Activated naive CD4-positive, alpha-beta T cell treated with anti-CD3 and anti-CD28 coated beads for 36 hours (primary cell): ENCODE measurements around the gene TTLL6. TPM values are rescaled to one million over a fixed set of nuclear protein-coding genes. Genes with fewer than 3 reads are reported as not detected.

Source experiments
- CTCF ChIA-PET: fragments of 350-600 bp; sonication (Branson Sonifier 250); formaldehyde crosslinking; loops from one replicate; lab custom pipeline; 2021; ENCODE audit warnings: antibody characterized with exemption; lab: Charles Lee
- DNase-seq: peaks from one replicate; pipeline ENCODE4 v3.0.0-alpha.2; 2020
- H3K27ac Mint-ChIP-seq: one replicate; pipeline ENCODE4 v1.8.0; 2021; ENCODE audit warnings: mild to moderate bottlenecking, mixed read lengths
- H3K27me3 Mint-ChIP-seq: one replicate; pipeline ENCODE4 v1.8.0; 2021; ENCODE audit warnings: low read depth, mixed read lengths
- H3K36me3 Mint-ChIP-seq: one replicate; pipeline ENCODE4 v1.8.0; 2021; ENCODE audit warnings: low read depth, mixed read lengths
- H3K4me1 Mint-ChIP-seq: one replicate; pipeline ENCODE4 v1.8.0; 2021; ENCODE audit warnings: low read depth, mixed read lengths
- H3K4me3 Mint-ChIP-seq: one replicate; pipeline ENCODE4 v1.8.0; 2021; ENCODE audit warnings: mild to moderate bottlenecking, moderate library complexity, mixed read lengths
- H3K9me3 Mint-ChIP-seq: one replicate; pipeline ENCODE4 v1.8.0; 2021; ENCODE audit warnings: mixed read lengths
- intact Hi-C: fragments of 100-400 bp; cut with micrococcal nuclease; formaldehyde crosslinking; loops from one replicate; pipeline ENCODE4 v1.15.1; 2023
- total RNA-seq, 2 experiments: library from RNA; stranded (reverse); gene quantifications; one replicate each; pipeline ENCODE4 v1.2.3, GENCODE V29; 2021

The TTLL6 gene
- total RNA-seq, 2 experiments from 2014 or later: not detected

DNA sequence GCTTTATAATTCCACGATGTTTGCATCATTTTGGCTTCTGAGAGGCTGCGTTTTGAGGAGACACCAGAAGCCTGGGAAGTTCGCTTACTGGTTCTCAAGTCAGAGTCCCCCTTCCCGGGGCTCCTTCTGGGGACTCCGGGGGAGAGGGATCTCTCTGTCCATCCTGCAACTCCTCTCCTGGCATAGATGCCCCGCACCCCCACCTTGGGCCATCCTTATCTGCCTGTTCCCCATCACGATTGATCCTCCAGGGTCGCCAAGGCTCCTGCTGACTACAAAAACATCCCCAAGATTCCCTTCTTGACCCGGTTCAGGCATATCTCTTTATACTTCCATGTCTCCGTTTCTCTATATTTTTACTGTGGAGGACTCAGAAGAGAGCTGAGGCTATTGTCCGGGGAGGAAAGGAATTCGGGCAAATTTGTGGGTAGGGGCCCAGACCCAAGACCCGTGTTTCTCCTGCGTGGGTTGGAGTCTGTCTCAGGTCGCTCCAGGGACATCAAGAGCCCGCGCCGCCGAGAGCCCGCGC, 70.0 kb downstream of the TTLL6 start:
- DNase-seq: no peak
- intact Hi-C loops: no loop called here
- no peak overlapping the region for H3K4me3 Mint-ChIP-seq
- H3K36me3 Mint-ChIP-seq: no peaks in the 10 kb centered on the region
- H3K4me1 Mint-ChIP-seq: peaks cover 6% of the 10 kb centered on the region
- CTCF ChIA-PET: no interaction called here
- H3K9me3 Mint-ChIP-seq: no peaks in the 10 kb centered on the region
- no peak overlapping the region for H3K27ac Mint-ChIP-seq
- H3K27me3 Mint-ChIP-seq: peaks cover 84% of the 10 kb centered on the region

DNA sequence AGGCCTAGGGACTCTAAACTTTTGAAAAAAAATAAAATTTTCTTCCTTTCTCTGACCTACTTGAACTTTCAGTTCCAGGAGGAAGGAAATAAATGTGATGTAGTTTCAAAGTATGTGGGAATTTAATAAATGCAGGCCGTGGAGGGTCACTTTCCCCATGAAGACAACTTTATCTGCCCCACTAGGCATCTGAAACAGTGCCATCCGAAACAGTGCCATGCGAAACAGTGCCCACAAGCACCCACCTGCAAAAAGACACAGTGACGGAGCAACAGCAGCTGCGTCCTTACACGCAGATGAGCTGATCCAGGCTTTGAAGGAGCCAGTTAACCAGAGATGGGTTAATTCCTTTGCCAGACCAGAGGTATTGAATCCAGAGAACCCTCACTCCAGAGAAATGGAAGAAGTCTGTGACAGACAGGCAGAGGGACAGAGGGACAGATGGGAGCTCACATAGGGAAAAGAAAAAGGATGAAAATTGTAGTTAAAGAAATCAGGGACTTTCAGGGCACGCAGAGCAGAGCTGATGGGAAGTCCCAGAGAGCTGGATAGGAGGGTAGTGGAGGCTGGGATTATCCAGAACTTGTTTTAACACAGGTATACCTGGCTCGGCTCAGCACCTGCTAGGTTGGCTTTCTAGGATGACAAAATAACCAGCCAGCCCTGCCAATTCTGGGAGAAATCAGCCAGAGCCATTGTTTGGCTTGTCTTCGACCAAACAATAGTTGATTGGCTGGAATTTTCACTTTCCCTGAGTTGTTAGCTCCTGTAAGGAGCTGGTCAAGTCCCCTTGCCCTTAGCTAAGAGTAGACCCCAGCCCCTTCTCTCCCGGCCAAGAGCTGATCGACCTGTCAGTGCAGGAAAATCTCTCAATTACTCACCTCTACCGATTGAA, 71.4 kb downstream of the TTLL6 start:
- Mint-ChIP-seq H3K27me3 (peaks cover 83% of the 10 kb centered on the region), H3K9me3 (no peaks in the 10 kb centered on the region), H3K36me3 (no peaks in the 10 kb centered on the region), H3K4me3 (no peak overlapping the region), H3K27ac (no peak overlapping the region), H3K4me1 (peaks cover 6% of the 10 kb centered on the region)
- intact Hi-C loops: no loop called here
- CTCF ChIA-PET: interaction anchor here (0.6 to 1.4 kb wide), 5 partner anchors 20 to 133 kb away, joined by 3 to 10 read pairs (median 3); partner anchors contain the start of gene PRAC2
- no peak for DNase-seq

DNA sequence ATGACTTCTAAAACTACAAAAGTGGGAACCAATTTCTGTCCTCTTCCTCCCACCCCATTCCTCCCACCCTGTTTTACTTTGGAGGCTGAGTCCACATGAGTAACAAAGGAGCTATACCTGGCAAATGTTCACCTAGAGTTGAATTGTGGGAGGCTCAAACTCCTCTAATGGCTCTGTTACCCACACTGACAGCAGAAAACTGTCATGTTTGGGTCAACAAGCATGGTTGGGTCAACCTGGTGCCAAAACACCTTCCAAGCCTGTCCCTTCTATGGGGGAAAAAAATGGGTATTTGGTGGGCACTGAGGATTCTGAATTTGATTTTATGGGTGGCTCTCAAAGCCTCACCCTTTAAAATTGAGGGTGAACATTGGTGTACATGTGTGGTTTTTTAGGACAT, 76.5 kb downstream of the TTLL6 start:
- CTCF ChIA-PET: no interaction called here
- no peaks in the 10 kb centered on the region for H3K9me3 Mint-ChIP-seq
- H3K4me1 Mint-ChIP-seq: peaks cover 10% of the 10 kb centered on the region
- intact Hi-C loops: no loop called here
- DNase-seq: no peak
- peaks cover 84% of the 10 kb centered on the region for H3K27me3 Mint-ChIP-seq
- H3K4me3 Mint-ChIP-seq: no peak overlapping the region
- H3K36me3 Mint-ChIP-seq: no peaks in the 10 kb centered on the region
- no peak overlapping the region for H3K27ac Mint-ChIP-seq

DNA sequence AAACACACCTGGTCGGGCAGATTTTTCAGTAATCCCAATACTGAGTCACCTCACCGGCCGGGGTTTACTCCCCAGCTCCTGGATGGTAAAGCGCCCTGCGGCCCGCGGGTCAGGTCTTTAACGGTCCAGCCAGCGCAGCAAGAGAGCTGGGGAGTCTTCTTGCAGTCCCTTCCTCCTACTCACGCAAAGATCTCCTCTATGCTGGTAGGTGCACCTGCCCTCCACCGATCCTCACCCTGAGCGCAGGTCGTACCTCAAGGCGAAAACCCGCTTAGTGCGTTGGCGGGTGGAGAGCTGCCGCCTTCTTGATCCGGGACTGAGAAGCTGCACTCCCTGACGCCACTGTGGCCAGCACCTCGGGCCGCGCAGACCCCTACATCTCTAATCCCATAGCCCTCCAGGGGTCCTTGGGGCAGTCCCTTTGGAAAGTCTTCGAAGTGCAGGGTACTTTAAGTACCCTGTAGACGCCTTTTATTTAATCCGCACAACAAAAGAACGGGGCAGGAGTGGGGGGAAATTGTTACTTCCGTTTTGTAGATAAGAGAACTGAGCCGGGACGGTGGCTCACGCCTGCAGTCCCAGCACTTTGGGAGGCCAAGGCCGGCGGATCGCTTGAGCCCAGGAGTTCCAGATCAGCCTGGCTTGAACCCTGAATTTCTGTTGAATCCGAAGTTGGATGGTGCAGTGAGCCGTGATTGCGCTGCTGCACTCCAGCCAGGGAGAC, 78.1 kb downstream of the TTLL6 start:
- Mint-ChIP-seq H3K9me3 (no peaks in the 10 kb centered on the region), H3K36me3 (no peaks in the 10 kb centered on the region), H3K27me3 (peaks cover 89% of the 10 kb centered on the region), H3K4me3 (peak overlapping the region; percentile 41), H3K27ac (no peak overlapping the region), H3K4me1 (peaks cover 13% of the 10 kb centered on the region)
- no peak for DNase-seq
- CTCF ChIA-PET: interaction anchor here (1.8 kb wide), 1 partner anchor 15 kb away, joined by 10 read pairs; the partner anchor contains the start of genes PRAC1 and PRAC2
- intact Hi-C loops: no loop called here

DNA sequence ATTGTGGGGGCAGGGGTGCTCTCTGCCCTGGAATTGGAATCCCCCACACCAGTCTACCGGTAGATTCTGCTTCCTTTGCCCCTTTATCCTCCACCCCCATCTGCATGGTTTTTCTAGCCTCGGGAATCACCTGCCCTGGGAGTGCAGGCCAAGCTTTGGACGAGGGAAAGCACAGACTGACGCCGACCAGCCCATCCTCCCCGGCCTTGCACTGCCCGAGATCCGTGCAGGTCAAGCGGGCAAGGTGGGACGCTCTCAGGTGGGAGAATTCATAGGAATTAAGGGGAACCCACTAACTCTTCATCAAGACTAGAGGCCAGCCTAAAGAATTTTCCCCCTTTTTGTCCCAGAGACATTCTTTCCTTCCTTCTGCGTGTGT, 78.6 kb downstream of the TTLL6 start:
- H3K9me3 Mint-ChIP-seq: no peaks in the 10 kb centered on the region
- no peak overlapping the region for H3K4me3 Mint-ChIP-seq
- H3K4me1 Mint-ChIP-seq: peaks cover 19% of the 10 kb centered on the region
- no peak for DNase-seq
- no peak overlapping the region for H3K27ac Mint-ChIP-seq
- H3K36me3 Mint-ChIP-seq: no peaks in the 10 kb centered on the region
- peaks cover 89% of the 10 kb centered on the region for H3K27me3 Mint-ChIP-seq
- intact Hi-C loops: no loop called here
- CTCF ChIA-PET: interaction anchor here (0.6 to 1.8 kb wide), 2 partner anchors 15 to 76 kb away, joined by 3 to 10 read pairs; partner anchors contain the start of genes PRAC1 and PRAC2

DNA sequence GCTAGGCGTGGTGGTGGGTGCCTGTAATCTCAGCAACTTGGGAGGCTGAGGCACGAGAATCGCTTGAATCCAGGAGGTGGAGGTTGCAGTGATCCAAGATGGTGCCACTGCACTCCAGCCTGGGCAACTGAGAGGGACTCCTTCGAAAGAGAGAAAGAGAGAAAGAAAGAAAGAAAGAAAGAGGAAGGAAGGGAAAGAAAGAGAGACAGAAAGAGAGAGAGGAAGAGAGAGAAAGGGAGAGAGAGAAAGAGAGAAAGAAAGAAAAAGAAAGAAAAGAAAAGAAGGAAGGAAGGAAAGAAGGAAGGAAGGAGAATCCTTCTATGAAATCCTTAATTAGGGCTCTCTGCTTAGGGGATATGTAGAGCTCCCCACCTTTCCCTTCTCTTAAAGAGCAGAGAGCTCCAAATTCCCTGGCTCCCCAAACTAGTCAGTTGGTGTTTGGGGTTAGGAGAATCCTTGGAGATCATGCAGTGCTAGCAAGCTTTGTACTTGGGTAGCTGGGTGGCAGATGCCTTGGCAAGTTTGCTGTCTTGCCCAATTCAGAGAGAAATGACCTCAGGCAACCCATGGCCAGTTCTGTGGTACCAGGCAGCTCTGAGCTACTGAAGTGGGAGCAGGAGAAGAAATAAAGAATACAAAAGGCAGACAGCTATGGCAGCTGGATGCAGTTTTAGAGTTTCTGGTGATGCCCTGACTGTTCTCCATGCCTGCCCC, 79.5 kb downstream of the TTLL6 start:
- Mint-ChIP-seq H3K27me3 (peaks cover 86% of the 10 kb centered on the region), H3K9me3 (no peaks in the 10 kb centered on the region), H3K36me3 (no peaks in the 10 kb centered on the region), H3K27ac (no peak overlapping the region), H3K4me3 (no peak overlapping the region), H3K4me1 (peaks cover 25% of the 10 kb centered on the region)
- intact Hi-C loops: no loop called here
- no peak for DNase-seq
- CTCF ChIA-PET: interaction anchor here (0.6 to 1.8 kb wide), 3 partner anchors 14 to 142 kb away, joined by 3 to 10 read pairs (median 4); partner anchors contain the start of genes PRAC1 and PRAC2

DNA sequence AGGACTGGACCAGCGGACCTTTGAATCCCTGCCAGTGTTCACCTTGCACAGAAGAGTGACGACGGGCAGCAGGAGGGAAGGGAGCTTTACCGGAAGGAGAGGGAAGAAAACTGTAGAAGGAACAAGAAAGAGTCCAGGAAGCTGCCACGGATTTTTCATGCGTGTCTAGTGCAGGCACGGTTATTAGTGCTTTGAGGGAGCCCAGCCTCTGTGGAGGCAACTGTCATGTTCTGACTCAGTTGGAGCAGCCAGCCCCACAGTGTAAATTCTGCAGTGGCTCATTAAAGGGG, 82.0 kb downstream of the TTLL6 start:
- no peak for DNase-seq

DNA sequence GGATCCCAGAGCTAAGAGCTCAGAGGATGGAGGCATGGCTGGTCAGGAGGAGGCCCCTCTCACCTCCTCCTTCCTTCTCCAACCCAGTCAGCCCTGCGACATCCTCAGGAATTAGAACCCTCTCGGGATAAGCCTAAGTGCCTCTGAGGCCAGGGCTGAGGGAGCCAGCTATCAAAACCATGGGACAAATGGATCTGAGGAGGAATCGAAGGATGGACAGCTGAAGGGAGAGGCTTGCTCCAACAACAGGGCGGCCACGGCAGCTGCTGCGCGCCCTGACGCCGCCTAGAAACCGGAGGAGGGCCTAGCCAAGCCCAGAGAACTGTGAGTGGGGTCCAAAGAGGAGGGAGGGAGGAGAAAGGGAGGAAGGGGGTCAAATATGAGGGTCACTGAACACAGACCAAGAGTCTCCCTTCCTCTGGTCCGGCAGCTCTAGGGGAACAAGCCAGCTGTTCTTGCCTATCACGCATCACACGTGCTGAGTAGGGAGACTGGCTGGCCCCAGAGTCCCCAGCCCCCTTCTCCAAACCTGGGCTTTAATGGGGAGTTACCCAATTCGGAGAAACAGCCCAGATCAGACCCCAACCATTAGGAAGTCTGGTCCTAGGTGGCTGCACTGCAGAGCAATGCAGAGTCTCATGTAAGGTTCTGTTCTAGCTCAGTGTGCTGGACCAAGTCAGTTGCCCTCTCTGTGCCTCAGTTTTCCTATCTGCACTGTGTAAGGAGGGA, 82.5 kb downstream of the TTLL6 start:
- DNase-seq: no peak
- Mint-ChIP-seq H3K27ac (no peak overlapping the region), H3K9me3 (no peaks in the 10 kb centered on the region), H3K4me3 (no peak overlapping the region), H3K4me1 (peaks cover 26% of the 10 kb centered on the region), H3K36me3 (no peaks in the 10 kb centered on the region), H3K27me3 (peaks cover 82% of the 10 kb centered on the region)
- CTCF ChIA-PET: interaction anchor here (0.6 to 2.7 kb wide), 5 partner anchors 10 to 597 kb away, joined by 3 to 19 read pairs (median 4); partner anchors contain the start of gene PRAC2
- intact Hi-C loops: loop anchor here (2.0 kb wide), 1 partner anchor 14 kb away; no protein-coding TSS in a partner anchor

More for the DNA sequence above, 82.0 kb downstream of the TTLL6 start:
- Mint-ChIP-seq H3K4me1 (peaks cover 25% of the 10 kb centered on the region), H3K27me3 (peaks cover 82% of the 10 kb centered on the region), H3K9me3 (no peaks in the 10 kb centered on the region), H3K4me3 (no peak overlapping the region), H3K36me3 (no peaks in the 10 kb centered on the region), H3K27ac (no peak overlapping the region)
- intact Hi-C loops: loop anchor here (2.0 kb wide), 1 partner anchor 14 kb away; no protein-coding TSS in a partner anchor
- CTCF ChIA-PET: interaction anchor here (0.6 to 2.7 kb wide), 4 partner anchors 11 to 597 kb away, joined by 3 to 19 read pairs (median 6); partner anchors contain the start of gene PRAC2

DNA sequence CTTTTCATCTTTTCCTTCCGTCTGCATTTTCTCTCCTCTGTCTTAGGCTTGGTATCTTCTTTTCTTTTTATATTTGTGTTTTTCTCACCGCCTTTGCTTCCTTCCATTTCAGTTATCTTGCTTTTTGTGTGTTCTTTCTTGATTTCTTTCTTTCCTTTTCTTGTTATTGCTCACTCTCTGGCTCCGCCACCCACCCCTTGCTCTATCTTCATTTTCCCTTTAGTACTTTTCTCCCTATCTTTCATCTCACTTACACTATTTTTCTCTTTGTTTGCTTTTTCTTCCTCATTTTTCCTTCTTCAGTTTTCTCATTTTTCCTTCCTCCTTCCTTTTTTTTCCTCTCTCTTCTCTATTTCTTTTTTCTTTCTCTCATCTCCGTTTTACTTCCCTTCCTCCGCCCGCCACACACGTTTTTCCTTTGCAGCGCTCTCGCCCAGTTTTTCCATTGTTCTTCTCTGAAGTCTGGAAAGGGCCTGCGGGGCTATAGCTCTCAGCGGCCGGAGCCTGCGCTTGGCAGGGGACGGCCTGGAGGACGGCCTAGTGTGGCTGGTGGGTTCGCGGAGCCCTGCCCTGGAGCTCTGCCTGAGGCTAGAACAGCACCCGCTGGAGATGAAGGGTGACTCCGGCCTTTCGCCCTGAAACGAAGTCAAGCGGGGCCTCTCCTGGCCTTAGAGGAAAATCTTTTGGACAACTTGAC, 83.2 kb downstream of the TTLL6 start:
- no peaks in the 10 kb centered on the region for H3K9me3 Mint-ChIP-seq
- CTCF ChIA-PET: interaction anchor here (0.6 to 2.7 kb wide), 4 partner anchors 9 to 151 kb away, joined by 3 to 19 read pairs (median 6); partner anchors contain the start of gene PRAC2
- intact Hi-C loops: loop anchor here (2.0 kb wide), 2 partner anchors 15 kb away; no protein-coding TSS in a partner anchor
- H3K36me3 Mint-ChIP-seq: no peaks in the 10 kb centered on the region
- H3K27me3 Mint-ChIP-seq: peaks cover 82% of the 10 kb centered on the region
- H3K4me3 Mint-ChIP-seq: peak overlapping the region; percentile 39
- H3K27ac Mint-ChIP-seq: no peak overlapping the region
- no peak for DNase-seq
- H3K4me1 Mint-ChIP-seq: peaks cover 24% of the 10 kb centered on the region

DNA sequence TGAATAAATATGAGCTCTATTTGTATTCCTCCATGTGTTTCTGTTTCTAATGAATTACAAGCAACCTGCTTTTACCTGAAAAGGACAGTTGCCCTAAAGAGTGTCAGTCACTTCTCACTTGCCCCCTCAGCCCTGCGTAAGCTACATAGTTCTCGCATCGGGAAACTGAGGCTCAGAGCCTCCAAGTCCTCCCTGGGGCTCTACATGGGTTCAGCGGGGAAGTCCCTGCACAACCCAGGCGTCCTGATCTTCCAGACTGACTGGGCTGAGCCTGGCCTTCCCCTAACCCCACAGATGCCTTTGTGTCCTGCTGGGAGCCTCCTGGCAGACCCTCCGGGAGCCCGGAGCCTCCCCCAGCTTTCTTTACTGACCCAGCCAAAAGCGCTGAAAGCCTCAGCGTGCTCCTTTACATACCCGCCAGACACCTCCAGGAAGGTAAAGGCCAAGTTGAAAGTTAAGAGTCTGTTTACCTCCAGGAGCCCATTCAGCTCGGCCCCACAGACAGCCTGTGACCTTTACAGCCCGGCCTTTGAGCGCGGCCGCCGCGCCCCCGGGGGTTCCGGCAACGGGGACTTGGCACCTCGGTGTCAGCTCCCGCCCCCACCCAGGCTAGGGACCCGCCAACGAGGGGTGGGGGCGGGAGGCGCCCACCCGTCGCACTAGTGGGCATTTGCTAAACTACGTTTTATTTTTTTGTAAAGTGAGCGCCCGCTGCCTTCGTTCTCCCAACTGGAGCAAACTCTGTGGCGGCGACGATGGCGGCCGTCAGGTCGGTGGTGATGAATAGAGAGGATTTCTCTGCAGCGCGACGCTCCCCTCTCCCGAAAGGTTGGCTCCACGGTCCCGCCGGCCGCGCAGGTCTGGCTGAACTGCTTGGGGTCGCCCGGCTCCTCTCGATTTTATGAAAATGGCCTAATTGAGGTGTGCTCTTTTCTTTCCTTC, 84.1 kb downstream of the TTLL6 start:
- peak overlapping the region; percentile 39 for H3K4me3 Mint-ChIP-seq
- H3K36me3 Mint-ChIP-seq: no peaks in the 10 kb centered on the region
- intact Hi-C loops: loop anchor here (2.0 kb wide), 1 partner anchor 14 kb away; no protein-coding TSS in a partner anchor
- CTCF ChIA-PET: interaction anchor here (0.6 to 2.7 kb wide), 6 partner anchors 9 to 151 kb away, joined by 3 to 19 read pairs (median 6); partner anchors contain the start of gene PRAC2
- H3K27ac Mint-ChIP-seq: no peak overlapping the region
- no peak for DNase-seq
- no peaks in the 10 kb centered on the region for H3K9me3 Mint-ChIP-seq
- peaks cover 82% of the 10 kb centered on the region for H3K27me3 Mint-ChIP-seq
- H3K4me1 Mint-ChIP-seq: peaks cover 26% of the 10 kb centered on the region
